Hepatocyte (in vitro differentiated cells): ENCODE measurements around the gene PRRX1. TPM values are rescaled to one million over a fixed set of nuclear protein-coding genes. Genes with fewer than 3 reads are reported as not detected.

Source experiments
- DNase-seq: peaks from one replicate; pipeline ENCODE4 v3.0.0-alpha.2; 2016; ENCODE audit warnings: low spot score
- H2AFZ ChIP-seq: fragments of 200-600 bp; sonication (generic); 2 replicates; pipeline ENCODE4 v1.6.0; 2016; ENCODE audit warnings: antibody characterized with exemption, mild to moderate bottlenecking
- H3K27ac ChIP-seq: fragments of 200-600 bp; sonication (generic); 2 replicates; pipeline ENCODE4 v1.5.1; 2016; ENCODE audit warnings: mild to moderate bottlenecking
- H3K27me3 ChIP-seq: fragments of 200-600 bp; sonication (generic); 2 replicates; pipeline ENCODE4 v1.6.1; 2016
- H3K36me3 ChIP-seq: fragments of 200-600 bp; sonication (generic); replicated peaks from 2 replicates; pipeline ENCODE4 v1.5.1; 2016; ENCODE audit warnings: low read depth; ENCODE audit not compliant: insufficient read depth
- H3K4me1 ChIP-seq: fragments of 200-600 bp; sonication (generic); 2 replicates; pipeline ENCODE4 v1.5.1; 2016; ENCODE audit warnings: mild to moderate bottlenecking, moderate library complexity; ENCODE audit not compliant: insufficient read depth
- H3K4me2 ChIP-seq: fragments of 200-600 bp; sonication (generic); 2 replicates; pipeline ENCODE4 v1.6.0; 2016
- H3K4me3 ChIP-seq: fragments of 200-600 bp; sonication (generic); 2 replicates; pipeline ENCODE4 v1.5.1; 2016; ENCODE audit warnings: mild to moderate bottlenecking
- H3K79me2 ChIP-seq: fragments of 200-600 bp; sonication (generic); 2 replicates; pipeline ENCODE4 v1.6.0; 2017; ENCODE audit warnings: mild to moderate bottlenecking
- H3K9me2 ChIP-seq: fragments of 200-600 bp; sonication (generic); replicated peaks from 2 replicates; pipeline ENCODE4 v1.6.0; 2017; ENCODE audit warnings: mild to moderate bottlenecking; ENCODE audit not compliant: insufficient read depth
- H3K9me3 ChIP-seq: fragments of 200-600 bp; sonication (generic); 2 replicates; pipeline ENCODE4 v1.5.1; 2016; ENCODE audit warnings: low read depth, mild to moderate bottlenecking
- H4K20me1 ChIP-seq: fragments of 200-600 bp; sonication (generic); 2 replicates; pipeline ENCODE4 v1.6.0; 2016; ENCODE audit warnings: mild to moderate bottlenecking; ENCODE audit not compliant: insufficient read depth, poor library complexity, severe bottlenecking
- CTCF ChIP-seq: fragments of 200-600 bp; sonication (generic); IDR thresholded peaks from 2 replicates; pipeline ENCODE4 v1.5.1; 2016; ENCODE audit warnings: antibody characterized with exemption, mild to moderate bottlenecking; ENCODE audit not compliant: poor library complexity
- EZH2 ChIP-seq: fragments of 200-600 bp; sonication (generic); IDR thresholded peaks from 2 replicates; pipeline ENCODE4 v1.6.1; 2016; ENCODE audit warnings: antibody characterized with exemption, mild to moderate bottlenecking, borderline replicate concordance
- EZH2phosphoT487 ChIP-seq: fragments of 200-600 bp; sonication (generic); IDR thresholded peaks from one replicate; pipeline ENCODE4 v1.6.1; 2018; ENCODE audit warnings: antibody characterized with exemption, mild to moderate bottlenecking, low read depth, moderate library complexity; ENCODE audit not compliant: unreplicated experiment, severe bottlenecking
- WGBS: methylation state at CpG from one replicate; pipeline ENCODE4 v1.1.6; 2016; ENCODE audit warnings: low lambda C conversion rate; ENCODE audit errors: missing lambda C conversion rate; 5-methylcytosine and 5-hydroxymethylcytosine counted together
- polyA plus RNA-seq: library from polyadenylated mRNA; unstranded; fragments of >200 nt; fragmentation: Nextera tagmentation; extraction: Ambion mirVana; gene quantifications from 2 replicates; pipeline ENCODE4 v1.2.1, GENCODE V29; 2016
- total RNA-seq: library from RNA; depleted of rRNA; stranded (reverse); fragments of >200 nt; gene quantifications from 2 replicates; pipeline ENCODE4 v1.2.3, GENCODE V29; 2014

PRRX1 gene
- total and polyA plus RNA-seq, 2 experiments from 2014 or later = 9.8 to 42.3 TPM

DNA sequence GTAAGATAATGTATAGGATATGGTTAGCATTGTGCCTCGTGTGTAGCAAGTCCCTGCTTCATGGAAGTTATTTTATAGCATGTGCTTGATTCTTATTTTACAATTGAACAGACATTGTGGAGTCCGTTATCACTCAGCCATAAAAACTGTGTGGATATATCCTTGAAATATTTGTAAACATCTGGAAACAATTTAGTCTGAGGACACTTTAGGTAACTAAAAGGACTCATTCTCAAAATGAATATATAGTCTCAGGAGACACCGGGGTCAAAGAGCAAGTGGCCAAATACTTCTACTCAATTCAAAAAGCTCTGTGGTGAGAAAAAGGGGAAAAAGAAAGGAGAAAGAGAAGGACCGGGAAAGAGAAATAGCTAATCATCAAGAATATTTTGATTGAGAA, 23.7 kb downstream of the PRRX1 start:
- peak overlapping the region; percentile 22 for H3K27ac ChIP-seq
- H3K4me2 ChIP-seq = peak overlapping the region; percentile 19
- no peaks in the 10 kb centered on the region for H3K9me3 ChIP-seq
- 51% methylated on average over 4 of the region's 4 CpGs for WGBS
- peaks cover 45% of the 10 kb centered on the region for H3K79me2 ChIP-seq
- H3K27me3 ChIP-seq = no peaks in the 10 kb centered on the region
- no peak overlapping the region for H2AFZ ChIP-seq
- no peaks in the 10 kb centered on the region for H3K9me2 ChIP-seq
- TF ChIP-seq CTCF (no peak), EZH2 (no peak), EZH2phosphoT487 (no peak)
- no peaks in the 10 kb centered on the region for H3K36me3 ChIP-seq
- H3K4me1 ChIP-seq = peaks cover 7% of the 10 kb centered on the region
- no peak for DNase-seq
- H4K20me1 ChIP-seq = peaks cover 7% of the 10 kb centered on the region
- H3K4me3 ChIP-seq = no peak overlapping the region

- no peaks in the 10 kb centered on the region for H3K27me3 ChIP-seq
- peaks cover 3% of the 10 kb centered on the region for H4K20me1 ChIP-seq
- H3K9me3 ChIP-seq = no peaks in the 10 kb centered on the region
- H3K4me2 ChIP-seq = no peak overlapping the region
- no peak overlapping the region for H3K4me3 ChIP-seq
- H3K36me3 ChIP-seq = no peaks in the 10 kb centered on the region
- no peak for DNase-seq
- peaks cover 26% of the 10 kb centered on the region for H3K79me2 ChIP-seq
- no peak for TF ChIP-seq EZH2phosphoT487
- TF ChIP-seq EZH2 = no peak
- TF ChIP-seq CTCF = no peak
- H3K4me1 ChIP-seq = peaks cover 22% of the 10 kb centered on the region
- H3K9me2 ChIP-seq = no peaks in the 10 kb centered on the region
- no peak overlapping the region for H3K27ac ChIP-seq
- no peak overlapping the region for H2AFZ ChIP-seq
These were observed 27.3 kb downstream of the PRRX1 start for GRCh38 chr1:170691258-170691657.

DNA sequence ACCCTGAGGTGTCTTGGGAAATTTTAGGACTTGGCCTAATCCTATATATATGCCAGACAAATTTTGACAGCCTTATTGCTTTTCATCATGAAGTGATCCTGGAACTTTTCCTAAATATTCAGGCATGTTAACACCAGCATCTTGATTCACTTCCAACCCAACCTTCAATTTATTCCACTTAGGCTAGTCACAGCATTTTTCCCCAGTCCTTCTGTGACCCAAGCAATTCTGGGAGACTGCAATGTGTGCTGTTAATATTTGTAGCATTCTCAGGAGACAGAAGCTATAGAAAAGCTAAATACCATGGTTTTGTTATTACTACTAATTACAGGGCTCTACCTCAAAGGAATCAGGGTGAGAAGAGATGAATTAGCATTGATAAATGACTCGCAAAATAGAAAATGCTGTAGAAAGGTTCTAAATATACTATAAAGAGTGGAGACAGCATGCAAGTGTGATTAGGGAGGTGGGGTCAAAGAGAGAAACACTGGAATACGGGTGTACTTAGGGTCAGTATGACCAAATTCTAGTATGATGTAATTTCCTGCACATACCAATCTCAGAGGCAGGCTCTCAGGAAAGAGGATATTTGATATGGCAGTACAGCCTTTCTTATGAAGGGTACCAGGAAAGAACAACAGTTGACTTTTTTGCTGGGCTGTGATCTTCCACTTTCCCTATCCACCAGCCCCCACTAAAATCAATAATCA, 29.1 kb downstream of the PRRX1 start:
- no peak overlapping the region for H3K4me3 ChIP-seq
- no peaks in the 10 kb centered on the region for H3K36me3 ChIP-seq
- peaks cover 3% of the 10 kb centered on the region for H4K20me1 ChIP-seq
- TF ChIP-seq CTCF = no peak
- no peak for TF ChIP-seq EZH2phosphoT487
- no peak for TF ChIP-seq EZH2
- H3K4me2 ChIP-seq = no peak overlapping the region
- H3K27ac ChIP-seq = peak overlapping the region; percentile 28
- H3K9me2 ChIP-seq = no peaks in the 10 kb centered on the region
- no peaks in the 10 kb centered on the region for H3K9me3 ChIP-seq
- 48% methylated on average over 2 of the region's 2 CpGs for WGBS
- peaks cover 18% of the 10 kb centered on the region for H3K4me1 ChIP-seq
- H3K79me2 ChIP-seq = peaks cover 9% of the 10 kb centered on the region
- no peaks in the 10 kb centered on the region for H3K27me3 ChIP-seq
- no peak overlapping the region for H2AFZ ChIP-seq
- no peak for DNase-seq
